Kidney tubule cell (primary cell): Measurements from ENCODE around the gene METTL3.
A peak's percentile ranks its signal among the peaks of the same experiment; 100 is the strongest.
"Not testable (repeated sequence)": the region's sequence is repeated elsewhere in the genome, so short reads cannot be mapped to it uniquely, and the experiment has no call there.

Experiments
- DNase-seq: peaks from one replicate; pipeline ENCODE4 v3.0.0-alpha.2; 2018; ENCODE audit warnings: low spot score

Gene METTL3

GRCh38 chr14:21510735-21511657, at the start of gene METTL3:
TSS of gene METTL3 (minus strand) at chr14:21511340. CDS start at chr14:21511223, 117 bp downstream.
- peak; percentile 99 for DNase-seq

DNA sequence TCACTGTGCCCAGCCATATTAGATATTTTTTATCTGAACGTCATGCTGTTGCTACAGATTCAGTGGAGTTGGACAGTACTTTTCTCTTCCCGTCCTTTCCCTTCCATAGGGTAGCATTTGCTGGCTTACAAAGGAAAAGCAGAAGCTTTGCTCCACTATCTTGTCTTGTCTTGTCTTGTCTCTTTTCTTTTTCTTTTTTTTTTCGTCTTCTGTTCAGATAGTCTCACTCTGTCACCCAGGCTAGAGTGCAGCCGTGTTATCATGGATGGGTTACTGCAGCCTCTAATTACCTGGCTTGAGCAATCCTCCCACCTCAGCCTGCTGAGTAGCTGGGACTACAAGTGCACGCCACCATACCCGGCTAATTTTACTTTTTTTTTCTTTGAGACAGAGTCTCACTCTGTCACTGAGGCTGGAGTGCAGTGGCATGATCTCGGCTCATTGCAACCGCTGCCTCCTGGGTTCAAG, 47.6 kb upstream of the METTL3 start:
- DNase-seq: no peak

DNA sequence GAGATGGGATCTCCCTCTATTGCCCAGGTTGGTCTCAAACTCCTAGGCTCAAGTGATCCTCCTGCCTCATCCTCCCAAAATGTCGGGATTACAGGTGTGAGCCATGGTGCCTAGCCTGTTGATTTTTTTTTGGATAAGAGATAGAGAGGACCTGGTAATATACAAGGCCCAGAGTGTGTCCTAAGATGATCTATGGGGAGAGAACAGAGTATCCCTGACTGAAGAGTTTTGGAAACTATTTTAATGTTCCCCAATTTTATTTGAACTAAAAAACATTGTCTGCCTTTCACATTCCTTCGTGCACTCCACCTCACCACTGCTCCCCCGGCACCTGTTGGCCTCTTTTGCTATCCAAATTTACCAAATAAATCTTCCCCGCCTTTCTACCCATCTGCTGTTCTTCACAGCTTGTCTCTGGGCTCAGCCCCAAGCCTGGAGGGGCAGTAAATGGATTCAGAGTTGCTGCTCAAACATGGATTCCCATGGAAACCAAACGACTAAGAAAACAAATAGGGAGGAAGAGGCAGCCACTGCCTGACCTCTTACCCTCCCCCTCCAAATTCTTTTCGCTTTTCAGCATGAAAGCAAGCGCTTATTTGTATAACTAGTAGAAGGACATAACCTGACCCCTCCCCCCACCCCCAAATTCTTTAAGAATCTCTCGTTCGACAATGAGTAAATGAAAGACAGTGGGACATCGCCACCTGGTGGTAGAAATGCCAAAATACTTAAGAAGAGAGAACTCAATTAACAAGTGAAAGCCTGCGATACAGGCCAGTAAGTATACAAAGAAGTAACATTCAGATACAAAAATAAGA, 46.2 kb upstream of the METTL3 start:
- DNase-seq: peak; percentile 83

- DNase-seq: no peak
Measured at GRCh38 chr14:21556378-21557083, 45.4 kb upstream of the METTL3 start.

GRCh38 chr14:21553266-21553665, 42.1 kb upstream of the METTL3 start:
- DNase-seq: no peak

GRCh38 chr14:21544588-21544987, 33.4 kb upstream of the METTL3 start:
- DNase-seq: not testable (repeated sequence)

DNA sequence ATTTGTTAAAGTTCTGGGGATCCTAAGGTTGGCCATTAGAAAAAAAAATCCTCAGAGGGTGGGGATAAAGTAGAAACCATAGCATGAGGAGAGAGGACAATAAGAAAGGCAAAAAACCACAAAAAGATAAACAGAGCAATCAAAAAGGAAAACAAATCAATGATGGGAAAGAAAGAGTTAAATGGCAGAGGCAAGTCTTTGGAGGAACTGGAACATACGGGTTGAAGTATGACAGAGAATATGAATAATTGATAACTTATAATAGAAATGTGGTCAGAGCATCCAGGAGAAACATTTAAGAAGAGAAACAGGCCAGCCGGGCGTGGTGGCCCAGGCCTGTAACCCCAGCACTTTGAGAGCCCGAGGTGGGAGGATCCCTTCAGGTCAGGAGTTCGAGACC, 32.8 kb upstream of the METTL3 start:
- DNase-seq: no peak

DNA sequence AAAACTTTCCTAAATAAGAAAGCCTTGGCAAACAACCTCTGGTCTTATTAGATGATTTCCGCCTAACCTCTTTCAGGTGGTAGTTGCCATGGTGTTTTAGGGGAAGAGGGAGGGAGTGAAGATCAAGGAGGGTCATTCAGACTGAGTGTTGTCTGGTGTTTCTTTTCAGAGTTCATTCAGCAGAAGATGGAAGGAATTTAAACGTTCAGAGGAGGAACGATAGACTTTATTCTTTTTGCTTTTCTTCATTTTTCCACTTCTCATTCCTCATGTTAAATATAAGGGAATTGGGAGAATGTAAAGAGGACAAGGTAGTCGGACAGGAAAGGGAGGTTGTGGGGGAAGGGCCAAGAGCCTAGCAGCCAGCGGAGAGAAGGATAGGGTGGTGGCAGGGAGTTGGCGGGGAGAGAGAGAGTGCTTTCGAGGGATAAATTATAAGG, 32.4 kb upstream of the METTL3 start:
- no peak for DNase-seq

DNA sequence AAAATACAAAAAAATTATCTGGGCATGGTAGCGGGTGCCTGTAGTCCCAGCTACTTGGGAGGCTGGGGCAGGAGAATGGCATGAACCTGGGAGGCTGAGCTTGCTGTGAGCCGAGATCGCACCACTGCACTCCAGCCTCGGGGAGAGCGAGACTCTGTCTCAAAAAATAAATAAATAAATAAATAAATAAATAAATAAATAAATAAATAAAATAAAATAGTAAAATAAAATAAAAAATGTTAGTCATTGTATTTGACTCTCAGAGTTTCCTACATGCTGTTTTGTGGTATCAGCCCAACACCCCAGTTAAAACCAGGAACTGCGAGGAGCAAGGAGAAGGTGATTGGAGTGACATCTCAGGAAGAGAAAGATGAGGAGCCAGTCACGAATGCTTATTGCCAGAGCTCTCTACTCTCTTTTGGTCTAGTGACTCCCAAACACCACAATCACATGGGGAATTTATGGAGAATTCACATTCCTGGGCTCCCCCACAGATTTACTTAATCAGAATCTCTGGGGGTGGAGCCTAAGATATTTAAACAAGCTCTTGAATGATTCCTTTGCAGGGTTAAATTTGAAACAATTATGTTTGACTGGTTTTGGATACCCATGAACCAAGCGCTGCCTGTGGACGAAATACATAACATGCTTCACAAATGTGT, 30.4 kb upstream of the METTL3 start:
- no peak for DNase-seq

DNA sequence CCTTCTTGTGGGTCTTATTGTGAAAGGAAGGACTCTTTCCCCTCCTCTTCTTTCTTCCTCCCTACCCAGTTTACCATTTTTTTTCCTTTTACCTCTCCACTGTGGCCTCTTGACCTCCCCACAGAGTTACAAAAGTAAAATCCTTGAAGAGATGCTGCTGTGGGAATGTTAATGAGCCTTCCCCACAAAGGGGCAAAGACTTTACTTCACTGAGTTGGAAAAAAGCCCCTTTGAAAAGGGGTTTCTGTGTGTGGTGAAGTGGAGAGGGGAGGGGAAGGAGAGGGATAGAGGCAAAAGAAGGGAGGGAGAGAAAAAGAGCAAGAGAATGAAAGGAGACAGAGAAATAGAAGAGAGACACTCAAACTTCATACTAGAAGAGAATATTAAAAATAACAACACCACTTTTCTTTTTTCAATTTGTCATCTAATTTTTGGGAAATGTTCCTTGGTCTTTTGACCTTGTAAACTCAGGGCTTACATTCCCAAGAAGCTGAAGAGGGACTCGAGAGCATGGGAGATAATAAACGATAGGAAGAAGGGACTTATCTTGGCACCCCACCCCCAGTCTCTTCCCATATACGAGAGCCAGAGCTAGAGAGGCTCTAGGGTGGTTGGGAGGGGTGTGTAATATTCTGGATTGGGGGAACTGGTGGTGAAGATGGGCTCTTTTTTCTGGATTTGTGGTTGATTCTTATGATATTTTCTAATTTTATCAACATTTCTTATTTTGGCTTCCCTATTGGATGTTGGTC, 28.2 kb upstream of the METTL3 start:
- DNase-seq: no peak

GRCh38 chr14:21537090-21537424, 25.9 kb upstream of the METTL3 start:
- no peak for DNase-seq

- no peak for DNase-seq
Measured at GRCh38 chr14:21536418-21537089, 25.4 kb upstream of the METTL3 start.

DNA sequence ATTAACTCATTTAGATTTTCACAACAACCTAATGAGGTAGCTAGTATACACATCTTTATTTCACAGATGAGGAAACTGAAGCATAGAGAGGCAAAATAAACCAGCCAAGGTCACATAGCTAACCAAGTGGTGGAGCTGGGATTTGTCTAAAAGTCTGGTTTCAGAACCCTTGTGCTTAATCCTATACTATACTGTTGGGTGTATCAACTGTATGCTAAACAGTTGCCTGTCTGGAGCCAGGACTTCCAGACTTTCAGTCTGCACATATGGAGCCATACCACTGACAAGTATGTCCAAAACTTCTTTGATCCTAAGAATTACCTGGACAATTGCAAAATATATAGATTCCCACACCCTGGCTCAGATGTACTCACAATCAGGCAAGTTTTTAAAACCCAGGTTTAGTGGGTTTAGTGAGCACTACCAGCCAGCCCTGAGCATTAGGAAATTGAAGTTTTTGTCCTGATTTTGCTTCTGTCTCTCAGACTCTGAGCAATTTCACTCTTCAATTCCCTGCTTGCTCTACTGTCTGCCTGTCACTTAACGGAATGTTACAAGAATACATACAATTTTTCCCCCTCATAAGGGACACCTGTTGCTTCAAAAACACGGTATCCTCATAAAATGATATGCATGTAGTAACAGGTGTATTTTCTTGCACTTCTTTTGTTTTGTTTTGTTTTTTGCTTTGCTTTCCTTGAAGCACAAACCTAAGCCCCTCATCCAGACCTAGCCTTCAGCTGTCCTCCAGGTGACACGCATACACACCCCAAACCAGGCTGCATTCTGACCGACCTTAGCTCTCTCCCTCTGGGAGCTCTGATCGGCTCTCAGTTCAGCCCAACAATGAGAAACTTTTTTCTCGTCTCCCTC, 24.6 kb upstream of the METTL3 start:
- DNase-seq: no peak

- DNase-seq: no peak
Measured at GRCh38 chr14:21534576-21534975, 23.4 kb upstream of the METTL3 start.

- DNase-seq: no peak
Measured at GRCh38 chr14:21533294-21533693, 22.2 kb upstream of the METTL3 start.

DNA sequence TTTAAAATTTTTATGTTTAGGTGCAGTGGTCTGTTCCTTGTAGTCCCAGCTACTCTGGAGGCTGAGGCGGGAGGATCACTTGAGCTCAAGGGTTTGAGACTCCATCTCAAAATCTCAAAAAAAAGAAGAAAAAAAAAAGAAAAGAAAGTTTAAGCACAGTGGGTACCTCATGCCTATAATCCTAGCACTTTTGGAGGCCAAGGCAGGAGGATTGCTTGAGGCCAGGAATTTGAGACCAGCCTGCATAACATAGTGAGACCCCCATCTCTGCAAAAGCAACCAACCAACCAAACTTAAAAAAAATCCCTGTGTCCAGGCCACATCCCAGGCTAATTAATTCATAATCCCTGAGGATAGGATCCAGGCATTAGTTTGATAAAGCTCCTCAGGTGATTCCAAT, 18.4 kb upstream of the METTL3 start:
- no peak for DNase-seq

DNA sequence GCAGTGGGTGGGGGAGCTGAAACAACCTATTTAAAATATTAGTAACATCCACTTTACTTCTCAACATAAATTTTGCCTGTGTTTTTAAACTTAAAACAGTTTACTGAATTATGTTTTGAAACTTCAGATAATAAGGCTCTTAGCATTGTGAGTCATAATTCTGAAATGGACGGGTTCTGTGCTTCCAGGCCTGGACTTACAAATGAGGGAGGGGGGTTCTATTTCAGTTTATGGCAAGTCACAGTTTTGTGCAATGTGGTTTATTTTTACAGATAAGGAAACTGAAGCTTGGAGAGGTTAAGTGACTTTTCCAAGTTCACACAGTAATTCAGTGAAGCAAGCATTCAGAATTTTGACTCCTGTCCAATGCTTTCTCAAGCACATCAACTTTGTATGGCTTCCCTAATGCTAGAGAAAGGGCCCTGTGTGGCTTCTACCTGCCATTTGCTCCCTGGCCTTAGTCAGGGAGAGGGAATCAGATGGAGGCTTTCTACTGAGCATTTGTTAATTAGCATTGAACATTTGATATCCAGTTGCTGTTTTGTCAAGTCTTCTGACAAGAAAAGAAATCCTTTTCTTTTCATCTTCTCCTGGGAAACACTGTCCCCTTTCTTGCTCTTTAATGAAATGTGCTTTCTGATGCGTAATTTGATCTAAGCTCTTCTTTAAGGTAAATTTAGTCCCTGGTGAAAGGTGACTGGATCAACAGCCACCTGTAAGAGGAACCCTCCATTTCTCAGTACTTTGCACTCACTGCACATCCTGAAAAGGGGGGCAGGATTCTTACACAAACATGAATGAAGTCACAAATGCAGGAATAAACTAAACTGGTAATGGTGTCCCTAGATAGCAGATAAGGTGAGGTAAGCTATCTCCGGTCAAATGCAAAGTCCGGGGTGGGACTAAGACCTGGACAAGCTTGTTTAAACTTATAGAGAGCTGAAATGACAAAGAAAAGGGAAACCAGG, 17.5 kb upstream of the METTL3 start:
- no peak for DNase-seq

DNA sequence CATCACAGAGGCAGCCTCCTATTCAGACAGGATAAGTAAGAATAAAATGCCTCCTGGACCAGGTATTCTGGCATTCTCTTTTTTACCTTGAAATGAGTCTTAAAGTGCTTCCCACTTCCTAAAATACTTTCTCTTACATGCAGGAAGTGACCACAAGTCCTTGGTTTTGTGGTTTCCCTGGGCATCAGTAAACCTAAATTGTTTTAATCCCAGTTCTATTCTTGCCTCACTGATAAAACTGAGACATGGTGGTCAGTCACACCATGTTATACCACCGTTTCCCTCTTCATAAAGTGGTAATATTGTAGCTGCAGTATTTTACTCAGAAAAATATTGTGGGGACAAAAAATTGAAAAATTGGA, 16.2 kb upstream of the METTL3 start:
- DNase-seq: no peak
